NOMO-1 treated with DMSO at 0.1 percent for 48 hours (cell line): Measurements from ENCODE around the gene RASA2.
A peak's percentile ranks its signal among the peaks of the same experiment; 100 is the strongest.

Source experiments
- DNase-seq: peaks from one replicate; lab custom pipeline; 2025; ENCODE audit not compliant: unreplicated experiment; lab: John Stamatoyannopoulos, UW

RASA2 gene, protein sequence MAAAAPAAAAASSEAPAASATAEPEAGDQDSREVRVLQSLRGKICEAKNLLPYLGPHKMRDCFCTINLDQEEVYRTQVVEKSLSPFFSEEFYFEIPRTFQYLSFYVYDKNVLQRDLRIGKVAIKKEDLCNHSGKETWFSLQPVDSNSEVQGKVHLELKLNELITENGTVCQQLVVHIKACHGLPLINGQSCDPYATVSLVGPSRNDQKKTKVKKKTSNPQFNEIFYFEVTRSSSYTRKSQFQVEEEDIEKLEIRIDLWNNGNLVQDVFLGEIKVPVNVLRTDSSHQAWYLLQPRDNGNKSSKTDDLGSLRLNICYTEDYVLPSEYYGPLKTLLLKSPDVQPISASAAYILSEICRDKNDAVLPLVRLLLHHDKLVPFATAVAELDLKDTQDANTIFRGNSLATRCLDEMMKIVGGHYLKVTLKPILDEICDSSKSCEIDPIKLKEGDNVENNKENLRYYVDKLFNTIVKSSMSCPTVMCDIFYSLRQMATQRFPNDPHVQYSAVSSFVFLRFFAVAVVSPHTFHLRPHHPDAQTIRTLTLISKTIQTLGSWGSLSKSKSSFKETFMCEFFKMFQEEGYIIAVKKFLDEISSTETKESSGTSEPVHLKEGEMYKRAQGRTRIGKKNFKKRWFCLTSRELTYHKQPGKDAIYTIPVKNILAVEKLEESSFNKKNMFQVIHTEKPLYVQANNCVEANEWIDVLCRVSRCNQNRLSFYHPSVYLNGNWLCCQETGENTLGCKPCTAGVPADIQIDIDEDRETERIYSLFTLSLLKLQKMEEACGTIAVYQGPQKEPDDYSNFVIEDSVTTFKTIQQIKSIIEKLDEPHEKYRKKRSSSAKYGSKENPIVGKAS

GRCh38 chr3:141486746-141487520 lies at the start of gene RASA2:
Gene RASA2 (plus strand): TSS chr3:141487027. CDS start chr3:141487084, 57 bp downstream.
- DNase-seq, result peak; percentile 69

GRCh38 chr3:141439589-141439988 lies 47.2 kb upstream of the RASA2 start:
- DNase-seq, result no peak

GRCh38 chr3:141440942-141441341 lies 45.9 kb upstream of the RASA2 start:
- DNase-seq, result no peak

DNA sequence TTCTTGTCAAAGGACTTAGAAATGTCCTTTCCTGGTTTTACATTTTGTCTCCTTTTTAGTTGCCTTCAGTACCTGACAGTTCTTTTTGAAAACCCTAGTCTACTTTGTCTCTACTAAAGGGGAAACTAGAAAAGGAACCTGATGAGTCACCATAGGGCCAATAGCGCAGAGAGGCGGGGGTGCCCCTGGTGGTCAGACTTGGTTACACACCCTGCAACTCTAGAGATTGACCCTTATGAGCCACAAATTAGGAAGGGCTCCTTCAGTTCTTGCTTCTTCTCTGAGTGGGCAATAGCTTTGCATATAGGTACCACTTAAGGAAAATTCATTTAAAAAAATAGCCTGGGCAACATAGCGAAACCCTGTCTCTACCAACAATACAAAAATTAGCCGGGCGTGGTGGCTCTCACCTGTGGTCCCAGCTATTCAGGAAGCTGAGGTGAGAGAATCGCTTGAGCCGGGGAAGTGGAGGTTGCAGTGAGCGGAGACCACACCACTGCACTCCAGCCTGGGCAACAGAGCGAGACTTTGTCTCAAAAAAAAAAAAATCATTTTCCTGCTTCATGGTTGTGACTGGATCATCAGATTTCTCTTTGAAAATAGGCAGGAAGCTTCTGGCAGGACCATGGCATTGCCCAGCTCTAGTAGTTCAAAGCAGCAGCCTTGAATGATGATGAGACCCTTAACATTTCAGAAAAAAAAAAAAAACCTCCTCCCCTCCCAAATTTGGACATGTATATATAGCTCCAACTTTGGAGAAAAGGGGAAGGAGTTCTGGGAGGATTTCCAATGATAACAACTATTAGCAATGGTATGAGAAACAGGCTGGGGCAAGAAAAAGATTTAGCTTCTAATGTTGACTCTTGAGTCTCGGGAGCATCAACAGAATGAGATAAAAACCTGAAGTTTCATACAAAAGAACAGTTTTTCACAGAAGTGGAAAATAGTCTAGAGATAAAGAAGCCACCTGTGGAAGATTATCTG lies 45.2 kb upstream of the RASA2 start:
- peak; percentile 94 for DNase-seq

- DNase-seq, result no peak
These were observed 44.4 kb upstream of the RASA2 start for GRCh38 chr3:141442446-141442845.

DNA sequence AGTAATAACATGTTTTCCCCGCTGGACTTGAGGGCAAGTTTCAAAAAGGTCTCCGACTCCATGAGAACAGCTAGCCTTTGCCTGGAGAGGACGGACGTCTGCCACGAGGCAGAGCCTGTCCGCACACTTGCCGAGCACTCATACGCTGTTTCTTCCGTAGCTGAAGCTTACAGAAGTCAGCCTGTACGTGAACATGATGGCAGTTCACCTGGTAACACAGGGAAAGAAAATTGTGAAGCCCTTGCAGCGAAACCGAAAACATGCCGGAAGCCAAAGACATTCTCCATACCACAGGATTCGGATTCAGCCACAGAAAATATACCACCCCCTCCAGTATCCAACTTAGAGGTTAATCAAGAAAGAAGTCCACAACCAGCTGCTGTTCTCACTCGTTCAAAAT lies 43.9 kb upstream of the RASA2 start:
- no peak for DNase-seq

- no peak for DNase-seq
These were observed 42.1 kb upstream of the RASA2 start for GRCh38 chr3:141444586-141445285.

- DNase-seq, result no peak
These were observed 40.8 kb upstream of the RASA2 start for GRCh38 chr3:141445990-141446389.

DNA sequence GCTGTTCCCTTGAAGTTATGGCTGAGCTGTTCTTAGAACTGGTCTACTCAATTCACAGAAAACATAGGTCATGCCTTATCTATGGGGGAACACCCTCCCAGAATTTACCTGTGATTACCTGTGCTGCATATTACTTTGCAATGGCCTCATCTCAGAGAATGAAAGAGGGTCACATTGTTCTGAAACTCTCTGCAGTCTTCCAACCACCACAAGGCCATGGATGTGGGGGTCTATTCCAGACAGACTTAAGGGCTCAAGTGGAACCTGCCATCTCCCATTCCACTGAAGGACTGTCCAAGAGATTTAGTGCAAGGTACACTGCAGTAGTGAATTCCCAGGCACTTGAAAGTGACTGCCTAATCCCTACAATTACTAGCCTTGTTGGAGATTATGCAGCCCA lies 40.1 kb upstream of the RASA2 start:
- DNase-seq, result no peak

DNA sequence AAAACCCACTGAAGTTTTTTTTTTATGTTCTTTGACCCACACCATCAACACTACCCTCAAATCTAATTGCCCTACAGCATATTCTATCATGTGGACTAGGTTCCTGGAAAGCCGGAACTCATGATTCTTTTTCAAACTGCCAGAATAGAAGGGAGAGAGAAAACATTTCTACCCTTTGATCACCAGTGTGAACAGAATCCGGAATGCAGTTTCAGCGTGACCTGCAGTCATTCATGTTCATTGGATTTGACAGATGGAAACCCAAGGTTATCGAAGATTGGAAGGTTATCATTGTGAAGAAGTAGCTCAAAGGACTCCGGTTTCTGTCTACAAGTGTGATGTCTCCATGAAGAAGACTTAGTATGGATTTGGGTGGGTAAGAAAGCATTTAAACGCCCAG lies 39.4 kb upstream of the RASA2 start:
- DNase-seq, result no peak

DNA sequence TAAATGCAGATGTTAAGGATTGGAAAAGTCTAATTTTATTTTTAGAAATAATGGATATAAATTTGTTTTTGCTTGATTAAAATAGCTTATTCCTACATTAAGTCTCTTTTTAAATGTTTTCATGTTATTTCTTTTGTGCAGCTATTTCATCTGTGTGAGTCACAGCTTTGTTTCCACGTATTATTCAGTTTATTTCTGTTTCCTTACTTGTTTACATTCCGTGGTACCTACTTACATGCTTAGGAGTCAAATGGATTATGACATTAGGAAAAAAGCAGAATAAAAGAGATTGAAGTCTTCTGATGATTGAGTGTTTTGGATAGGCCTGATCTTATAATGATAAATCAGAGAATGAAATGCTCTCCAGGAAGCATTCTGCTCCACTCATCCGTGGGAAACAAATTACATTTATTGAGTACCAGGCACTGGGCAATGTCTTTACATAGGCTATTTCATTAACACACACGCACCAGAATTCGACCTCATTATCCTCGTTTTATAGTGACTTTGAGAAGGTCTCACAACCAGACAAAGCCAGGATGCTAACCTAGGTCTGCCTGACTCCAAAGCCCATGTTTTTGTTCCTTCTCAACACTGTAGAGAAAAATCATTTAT lies 38.1 kb upstream of the RASA2 start:
- no peak for DNase-seq

- DNase-seq, result no peak
These were observed 37.4 kb upstream of the RASA2 start for GRCh38 chr3:141449424-141449823.

DNA sequence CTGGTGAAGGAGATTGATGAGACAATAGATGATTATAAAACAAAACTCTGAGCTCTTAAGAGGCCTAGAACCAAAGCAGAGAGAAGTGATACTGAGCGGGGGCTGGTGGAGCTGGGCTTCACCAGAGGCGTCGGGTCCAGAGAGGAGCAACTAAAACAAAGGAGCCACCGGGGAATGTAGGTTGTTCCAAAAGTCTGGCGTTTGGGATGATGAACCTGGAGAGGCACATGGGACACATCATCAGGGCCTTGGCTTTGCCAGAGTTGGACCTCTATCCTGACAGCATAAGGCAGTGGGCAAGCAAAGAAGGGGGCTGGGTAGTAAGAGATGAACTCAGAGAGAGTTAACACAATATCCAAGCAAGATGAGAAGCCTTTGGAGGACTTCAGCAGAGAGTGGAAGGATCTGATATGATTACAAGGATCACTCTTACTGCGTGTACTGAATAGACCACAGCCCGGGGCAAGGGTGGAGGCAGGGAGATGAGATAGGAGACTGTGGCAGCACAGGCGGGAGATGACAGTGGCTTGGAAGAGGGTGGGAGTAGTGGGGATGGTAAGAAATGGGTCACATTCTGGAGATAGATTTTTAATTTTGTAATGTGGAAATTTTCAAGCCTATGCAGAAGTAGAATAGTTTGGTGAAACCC lies 36.0 kb upstream of the RASA2 start:
- DNase-seq, result peak; percentile 42

- DNase-seq, result peak; percentile 98
These were observed 34.8 kb upstream of the RASA2 start for GRCh38 chr3:141452045-141452444.

- no peak for DNase-seq
These were observed 34.1 kb upstream of the RASA2 start for GRCh38 chr3:141452773-141453172.

GRCh38 chr3:141454054-141454453 lies 32.8 kb upstream of the RASA2 start:
- DNase-seq, result no peak

DNA sequence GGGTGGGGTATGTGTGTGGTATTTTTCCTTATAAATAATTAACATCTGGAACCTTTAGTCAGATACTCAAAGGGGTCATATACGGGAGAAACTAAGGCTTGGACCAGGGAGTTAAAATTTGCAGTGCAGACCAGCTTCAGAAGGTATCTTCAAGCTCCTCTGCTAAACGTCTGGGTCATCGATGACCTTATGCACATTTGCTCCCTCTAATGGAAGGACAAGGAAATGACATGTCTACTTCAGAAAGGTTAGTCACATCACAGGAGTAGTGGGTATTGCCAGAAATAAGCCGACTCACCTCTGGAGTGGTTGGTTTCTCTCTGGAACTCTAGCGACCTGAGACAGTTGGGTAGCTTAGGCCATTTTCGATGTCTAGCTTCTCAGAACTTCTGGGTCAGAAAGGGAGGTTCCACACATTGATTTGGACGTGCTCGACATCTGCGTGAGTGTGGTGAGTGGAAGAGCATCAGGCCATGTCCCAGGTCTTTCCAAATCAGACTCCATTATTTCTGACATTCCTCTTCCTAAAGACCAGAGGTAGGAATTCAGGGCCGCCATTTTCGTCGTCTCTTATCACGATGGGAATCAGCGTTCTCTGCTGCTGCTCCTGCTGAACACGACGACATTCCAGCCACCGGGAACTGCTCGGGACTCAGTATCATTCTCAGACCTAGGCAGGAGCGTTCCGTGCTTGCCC lies 31.8 kb upstream of the RASA2 start:
- peak; percentile 89 for DNase-seq
